ENCODE data around the gene CAMK1.

The CAMK1 gene

GRCh38 chr3:9767418-9767817 lies 2.3 kb downstream of the CAMK1 start:
- FAIRE-seq (no peak), DNase-seq (ENCODE audit: insufficient read length) (no peak)
- no peak for TF ChIP-seq POLR2A (IDR thresholded peaks at IDR 0.05; ENCODE audit: low read depth, low read length)
- TF ChIP-seq TAF1 (IDR thresholded peaks at IDR 0.05; ENCODE audit: borderline replicate concordance, low read depth, low read length), result no peak
- TF ChIP-seq POLR2AphosphoS5 (IDR thresholded peaks at IDR 0.05; ENCODE audit: low read depth, low read length), result no peak

GRCh38 chr3:9765865-9766264 lies 3.9 kb downstream of the CAMK1 start:
- DNase-seq (ENCODE audit: insufficient read length) (no peak), FAIRE-seq (no peak)
- TF ChIP-seq TAF1 (IDR thresholded peaks at IDR 0.05; ENCODE audit: borderline replicate concordance, low read depth, low read length) (no peak), POLR2A (IDR thresholded peaks at IDR 0.05; ENCODE audit: low read depth, low read length) (no peak), POLR2AphosphoS5 (IDR thresholded peaks at IDR 0.05; ENCODE audit: low read depth, low read length) (no peak)

- FAIRE-seq (no peak), DNase-seq (ENCODE audit: insufficient read length) (no peak)
- TF ChIP-seq POLR2A (IDR thresholded peaks at IDR 0.05; ENCODE audit: low read depth, low read length) (no peak), TAF1 (IDR thresholded peaks at IDR 0.05; ENCODE audit: borderline replicate concordance, low read depth, low read length) (no peak), POLR2AphosphoS5 (IDR thresholded peaks at IDR 0.05; ENCODE audit: low read depth, low read length) (no peak)
These were observed 6.9 kb downstream of the CAMK1 start for GRCh38 chr3:9762871-9763270.

GRCh38 chr3:9761919-9762318 lies 7.8 kb downstream of the CAMK1 start:
- TF ChIP-seq POLR2AphosphoS5 (IDR thresholded peaks at IDR 0.05; ENCODE audit: low read depth, low read length), result no peak
- no peak for TF ChIP-seq POLR2A (IDR thresholded peaks at IDR 0.05; ENCODE audit: low read depth, low read length)
- TF ChIP-seq TAF1 (IDR thresholded peaks at IDR 0.05; ENCODE audit: borderline replicate concordance, low read depth, low read length), result no peak
- DNase-seq (ENCODE audit: insufficient read length), result no peak
- no peak for FAIRE-seq

- TF ChIP-seq POLR2AphosphoS5 (IDR thresholded peaks at IDR 0.05; ENCODE audit: low read depth, low read length) (no peak), TAF1 (IDR thresholded peaks at IDR 0.05; ENCODE audit: borderline replicate concordance, low read depth, low read length) (no peak), POLR2A (IDR thresholded peaks at IDR 0.05; ENCODE audit: low read depth, low read length) (no peak)
- FAIRE-seq, result no peak
These were observed 8.8 kb downstream of the CAMK1 start for GRCh38 chr3:9760779-9761505.

GRCh38 chr3:9757427-9757826 lies 12.3 kb downstream of the CAMK1 start:
- no peak for DNase-seq (ENCODE audit: insufficient read length)
- TF ChIP-seq POLR2AphosphoS5 (IDR thresholded peaks at IDR 0.05; ENCODE audit: low read depth, low read length) (no peak), TAF1 (IDR thresholded peaks at IDR 0.05; ENCODE audit: borderline replicate concordance, low read depth, low read length) (no peak), POLR2A (IDR thresholded peaks at IDR 0.05; ENCODE audit: low read depth, low read length) (no peak)
- FAIRE-seq, result no peak

More at GRCh38 chr3:9760779-9761505, 8.8 kb downstream of the CAMK1 start:
- no peak for DNase-seq (ENCODE audit: insufficient read length)

- FAIRE-seq (no peak), DNase-seq (ENCODE audit: insufficient read length) (no peak)
- TF ChIP-seq POLR2AphosphoS5 (IDR thresholded peaks at IDR 0.05; ENCODE audit: low read depth, low read length) (no peak), POLR2A (IDR thresholded peaks at IDR 0.05; ENCODE audit: low read depth, low read length) (no peak), TAF1 (IDR thresholded peaks at IDR 0.05; ENCODE audit: borderline replicate concordance, low read depth, low read length) (no peak)
These were observed 15.1 kb downstream of the CAMK1 start for GRCh38 chr3:9754678-9755077.

GRCh38 chr3:9750556-9751411 lies 19.0 kb downstream of the CAMK1 start:
- peak; percentile 50 for FAIRE-seq

GRCh38 chr3:9749645-9750555 lies 19.8 kb downstream of the CAMK1 start, which contains the start of gene OGG1:
Gene OGG1, plus strand, starts transcription at chr3:9749952. Its CDS starts 335 bp downstream, at chr3:9750287.
- peak; percentile 90 for FAIRE-seq
- DNase-seq (ENCODE audit: insufficient read length), result peak; percentile 98
- peak; percentile 25; the same call in 1 of the 2 replicates for TF ChIP-seq POLR2A (IDR thresholded peaks at IDR 0.05; ENCODE audit: low read depth, low read length)
- TF ChIP-seq POLR2AphosphoS5 (IDR thresholded peaks at IDR 0.05; ENCODE audit: low read depth, low read length), result 0 out of 2 replicates have a peak, but pooled peaks have one; percentile 22
- TF ChIP-seq TAF1 (IDR thresholded peaks at IDR 0.05; ENCODE audit: borderline replicate concordance, low read depth, low read length), result 0 out of 2 replicates have a peak, but pooled peaks have one; percentile 33

More at GRCh38 chr3:9750556-9751411, 19.0 kb downstream of the CAMK1 start:
- TF ChIP-seq TAF1 (IDR thresholded peaks at IDR 0.05; ENCODE audit: borderline replicate concordance, low read depth, low read length), result no peak
- no peak for TF ChIP-seq POLR2A (IDR thresholded peaks at IDR 0.05; ENCODE audit: low read depth, low read length)
- no peak for TF ChIP-seq POLR2AphosphoS5 (IDR thresholded peaks at IDR 0.05; ENCODE audit: low read depth, low read length)
- DNase-seq (ENCODE audit: insufficient read length), result no peak

- DNase-seq (ENCODE audit: insufficient read length) (no peak), FAIRE-seq (no peak)
- TF ChIP-seq POLR2A (IDR thresholded peaks at IDR 0.05; ENCODE audit: low read depth, low read length) (no peak), TAF1 (IDR thresholded peaks at IDR 0.05; ENCODE audit: borderline replicate concordance, low read depth, low read length) (no peak), POLR2AphosphoS5 (IDR thresholded peaks at IDR 0.05; ENCODE audit: low read depth, low read length) (no peak)
These were observed 20.5 kb downstream of the CAMK1 start for GRCh38 chr3:9749296-9749644.

All from GM12892 (cell line).